Epithelial cell of proximal tubule (primary cell): ENCODE results near the gene CDKL1. TPM values are rescaled to one million over a fixed set of nuclear protein-coding genes. Genes with fewer than 3 reads are reported as not detected.

Experiments
- DNase-seq: peaks from one replicate; pipeline ENCODE4 v3.0.0-alpha.2; 2011; ENCODE audit warnings: low read depth
- H3K4me3 ChIP-seq: 2 replicates; pipeline ENCODE4 v1.5.1; 2011; ENCODE audit warnings: low read depth, mild to moderate bottlenecking, low read length
- total RNA-seq: library from RNA; depleted of rRNA; stranded (reverse); fragments of >200 nt; gene quantifications from 2 replicates; pipeline ENCODE4 v1.2.3, GENCODE V29; 2015
- TF ChIP-seq, protein P1 (sequence below): conservative IDR thresholded peaks from 2 replicates; pipeline ENCODE4 v1.5.1; 2012; ENCODE audit warnings: low read depth, mild to moderate bottlenecking, low read length

Gene CDKL1
- total RNA-seq, result 23.0 and 47.4 TPM in 2 replicates

DNA sequence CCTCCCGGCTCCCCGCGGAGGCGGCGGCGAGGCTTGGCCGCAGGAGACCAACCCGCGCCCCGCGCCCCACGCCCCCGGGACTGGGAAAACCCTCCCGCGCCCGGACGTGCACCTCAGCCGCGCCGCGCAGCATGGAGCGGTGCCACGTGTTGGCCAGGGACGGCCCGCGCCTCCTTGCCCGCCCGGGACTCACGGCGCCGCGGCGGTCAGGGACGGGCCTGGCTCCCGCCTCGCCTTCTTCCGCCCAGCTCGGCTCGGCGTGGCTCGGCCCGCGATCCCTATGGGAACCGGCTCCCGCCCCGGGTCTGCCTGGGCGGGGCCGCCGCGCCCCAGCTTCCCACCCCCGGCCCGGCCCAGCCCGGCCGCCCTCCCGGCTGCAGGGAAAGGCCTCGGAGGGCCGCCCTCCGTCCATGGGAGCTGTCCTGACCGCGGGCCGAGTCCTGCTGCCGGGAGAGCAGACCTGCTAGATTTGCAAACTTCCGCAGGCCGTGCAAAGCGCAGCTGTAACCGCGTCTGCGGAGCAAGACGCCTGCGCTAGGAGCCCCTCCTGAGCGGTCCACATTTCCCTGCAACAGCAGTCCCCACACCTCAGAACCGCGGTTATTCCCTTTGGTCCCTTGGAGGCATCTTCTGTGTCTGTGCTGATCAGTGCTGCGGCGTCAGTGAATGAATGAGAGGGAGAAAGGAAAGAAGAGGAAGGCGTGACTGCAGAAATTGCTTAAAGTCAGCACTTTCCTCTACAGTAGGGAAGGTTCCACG is at the start of gene CDKL1:
Gene CDKL1 (minus strand): TSS at position 251 of the 759 bp plus-strand sequence. CDS start 1,013 bp downstream, outside the sequence.
- TF ChIP-seq, protein P1, sequence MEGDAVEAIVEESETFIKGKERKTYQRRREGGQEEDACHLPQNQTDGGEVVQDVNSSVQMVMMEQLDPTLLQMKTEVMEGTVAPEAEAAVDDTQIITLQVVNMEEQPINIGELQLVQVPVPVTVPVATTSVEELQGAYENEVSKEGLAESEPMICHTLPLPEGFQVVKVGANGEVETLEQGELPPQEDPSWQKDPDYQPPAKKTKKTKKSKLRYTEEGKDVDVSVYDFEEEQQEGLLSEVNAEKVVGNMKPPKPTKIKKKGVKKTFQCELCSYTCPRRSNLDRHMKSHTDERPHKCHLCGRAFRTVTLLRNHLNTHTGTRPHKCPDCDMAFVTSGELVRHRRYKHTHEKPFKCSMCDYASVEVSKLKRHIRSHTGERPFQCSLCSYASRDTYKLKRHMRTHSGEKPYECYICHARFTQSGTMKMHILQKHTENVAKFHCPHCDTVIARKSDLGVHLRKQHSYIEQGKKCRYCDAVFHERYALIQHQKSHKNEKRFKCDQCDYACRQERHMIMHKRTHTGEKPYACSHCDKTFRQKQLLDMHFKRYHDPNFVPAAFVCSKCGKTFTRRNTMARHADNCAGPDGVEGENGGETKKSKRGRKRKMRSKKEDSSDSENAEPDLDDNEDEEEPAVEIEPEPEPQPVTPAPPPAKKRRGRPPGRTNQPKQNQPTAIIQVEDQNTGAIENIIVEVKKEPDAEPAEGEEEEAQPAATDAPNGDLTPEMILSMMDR, result no peak
- peak within 1 kb of the TSS; percentile 74 for H3K4me3 ChIP-seq
- DNase-seq, result no peak

GRCh38 chr14:50434528-50434927 is 37.8 kb upstream of the CDKL1 start:
- TF ChIP-seq, protein P1, result no peak
- no peak overlapping the region for H3K4me3 ChIP-seq
- DNase-seq, result no peak

GRCh38 chr14:50432131-50432530 is 35.5 kb upstream of the CDKL1 start:
- DNase-seq, result no peak
- TF ChIP-seq, protein P1, result no peak
- H3K4me3 ChIP-seq, result no peak overlapping the region

- H3K4me3 ChIP-seq, result no peak overlapping the region
- DNase-seq, result no peak
- TF ChIP-seq, protein P1, result no peak
Measured at GRCh38 chr14:50425816-50426215, 29.1 kb upstream of the CDKL1 start.

DNA sequence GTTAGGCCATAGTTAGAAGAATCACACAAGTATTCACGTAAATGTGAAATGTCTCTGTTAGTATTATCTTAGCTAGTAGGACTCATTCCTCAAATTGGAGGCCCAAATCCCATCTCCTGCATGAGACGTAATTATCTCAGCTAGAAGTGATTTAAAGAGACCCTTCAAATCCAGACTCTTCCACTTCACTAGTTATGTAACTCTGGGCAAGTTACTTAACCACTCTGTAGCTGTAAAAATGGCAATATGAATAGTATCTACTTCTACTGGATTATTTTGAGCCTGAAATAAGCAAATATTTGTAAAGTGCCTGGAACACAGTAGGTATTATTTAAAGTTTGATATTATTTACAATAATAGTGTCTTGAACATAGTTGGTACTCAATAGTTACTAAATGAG is 28.4 kb upstream of the CDKL1 start:
- no peak overlapping the region for H3K4me3 ChIP-seq
- DNase-seq, result no peak
- TF ChIP-seq, protein P1, result no peak

GRCh38 chr14:50423529-50423928 is 26.8 kb upstream of the CDKL1 start:
- TF ChIP-seq, protein P1, result no peak
- H3K4me3 ChIP-seq, result no peak overlapping the region
- no peak for DNase-seq

DNA sequence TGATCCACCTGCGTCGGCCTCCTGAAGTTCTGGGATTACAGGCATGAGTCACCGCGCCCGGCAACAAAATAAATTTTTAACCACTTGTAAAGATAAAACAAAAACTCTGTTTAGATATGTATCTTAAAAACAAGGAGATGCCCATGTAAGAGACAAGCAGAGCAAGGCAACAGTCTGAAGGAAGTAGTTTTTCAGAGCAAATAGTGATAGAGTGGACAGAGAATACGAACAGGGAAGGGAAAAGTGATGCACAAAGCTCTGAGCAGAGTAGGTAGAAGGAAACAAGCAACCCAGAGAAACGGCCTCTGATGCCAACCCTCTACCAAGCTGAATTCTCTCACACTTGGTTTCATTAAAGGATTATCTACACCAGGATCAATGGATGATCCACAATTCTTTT is 24.8 kb upstream of the CDKL1 start:
- TF ChIP-seq, protein P1, result no peak
- H3K4me3 ChIP-seq, result no peak overlapping the region
- no peak for DNase-seq
